A673 (cell line): Measurements from ENCODE around the gene CLSTN1. TPM values are rescaled to one million over a fixed set of nuclear protein-coding genes. Genes with fewer than 3 reads are reported as not detected.

Experiments
- BruUV-seq: library from RNA; stranded (reverse); fragments of 400-500 nt; replicated peaks from 2 replicates; lab custom pipeline; 2021; lab: Mats Ljungman, UMichigan
- CTCF ChIA-PET: fragments of 300-600 bp; sonication (Branson Sonifier 250); formaldehyde crosslinking; loops from one replicate; lab custom pipeline; 2022; ENCODE audit warnings: antibody characterized with exemption; lab: Charles Lee
- POLR2A ChIA-PET: fragments of 300-600 bp; sonication (Branson Sonifier 250); formaldehyde crosslinking; loops from one replicate; lab custom pipeline; 2022; ENCODE audit warnings: antibody characterized with exemption; ENCODE audit not compliant: low non-redundant PET; lab: Charles Lee
- DNase-seq: peaks from one replicate; pipeline ENCODE4 v3.0.0-alpha.2; 2015; ENCODE audit warnings: low spot score
- H3K27ac ChIP-seq: fragments of 200-600 bp; sonication (generic); 2 replicates; pipeline ENCODE4 v1.5.1; 2016; ENCODE audit warnings: mixed run types, low read depth, mild to moderate bottlenecking, mixed read lengths, antibody characterized with exemption, low read length; ENCODE audit not compliant: poor library complexity, severe bottlenecking
- H3K27me3 ChIP-seq: fragments of 200-600 bp; sonication (generic); replicated peaks from 2 replicates; pipeline ENCODE4 v1.6.1; 2017; ENCODE audit warnings: mixed run types, low read depth, mild to moderate bottlenecking, mixed read lengths, antibody characterized with exemption, low read length; ENCODE audit not compliant: insufficient read depth, poor library complexity
- H3K36me3 ChIP-seq: fragments of 200-600 bp; sonication (generic); 2 replicates; pipeline ENCODE4 v1.6.1; 2016; ENCODE audit warnings: mixed run types, mild to moderate bottlenecking, mixed read lengths, antibody characterized with exemption, low read length; ENCODE audit not compliant: insufficient read depth, poor library complexity, severe bottlenecking
- H3K4me1 ChIP-seq: fragments of 200-600 bp; sonication (generic); 2 replicates; pipeline ENCODE4 v1.6.1; 2017; ENCODE audit warnings: mixed run types, mild to moderate bottlenecking, mixed read lengths, antibody characterized with exemption, low read length; ENCODE audit not compliant: insufficient read depth, poor library complexity, severe bottlenecking
- H3K4me3 ChIP-seq: fragments of 200-600 bp; sonication (generic); 2 replicates; pipeline ENCODE4 v1.5.1; 2016; ENCODE audit warnings: low read depth, mixed run types, mild to moderate bottlenecking, mixed read lengths, low read length; ENCODE audit not compliant: poor library complexity, severe bottlenecking
- H3K9me3 ChIP-seq: fragments of 200-600 bp; sonication (generic); 2 replicates; pipeline ENCODE4 v1.6.1; 2016; ENCODE audit warnings: mixed run types, low read depth, mild to moderate bottlenecking, mixed read lengths, antibody characterized with exemption, low read length; ENCODE audit not compliant: poor library complexity, severe bottlenecking
- EZH2 ChIP-seq: fragments of 200-600 bp; sonication (generic); IDR thresholded peaks from 2 replicates; pipeline ENCODE4 v1.6.1; 2017; ENCODE audit warnings: borderline replicate concordance, low read depth, mild to moderate bottlenecking, mixed read lengths, antibody characterized with exemption, low read length; ENCODE audit not compliant: poor library complexity, severe bottlenecking
- intact Hi-C: fragments of 100-400 bp; cut with micrococcal nuclease; formaldehyde crosslinking; loops from one replicate; pipeline ENCODE4 v1.10.0; 2022; ENCODE audit not compliant: unreplicated experiment
- total RNA-seq: library from RNA; stranded (reverse); gene quantifications from 2 replicates; pipeline ENCODE4 v1.2.3, GENCODE V29; 2021
- TF ChIP-seq, protein P1 (sequence below): fragments of 300-800, 200-600 bp; sonication (generic); conservative IDR thresholded peaks from 2 replicates; pipeline ENCODE4 v1.5.1; 2017; ENCODE audit warnings: low read depth, mild to moderate bottlenecking, antibody characterized with exemption, low read length, moderate library complexity, mixed read lengths

Gene CLSTN1
- total RNA-seq, 1 experiment from 2014 or later, result 77.4 TPM

DNA sequence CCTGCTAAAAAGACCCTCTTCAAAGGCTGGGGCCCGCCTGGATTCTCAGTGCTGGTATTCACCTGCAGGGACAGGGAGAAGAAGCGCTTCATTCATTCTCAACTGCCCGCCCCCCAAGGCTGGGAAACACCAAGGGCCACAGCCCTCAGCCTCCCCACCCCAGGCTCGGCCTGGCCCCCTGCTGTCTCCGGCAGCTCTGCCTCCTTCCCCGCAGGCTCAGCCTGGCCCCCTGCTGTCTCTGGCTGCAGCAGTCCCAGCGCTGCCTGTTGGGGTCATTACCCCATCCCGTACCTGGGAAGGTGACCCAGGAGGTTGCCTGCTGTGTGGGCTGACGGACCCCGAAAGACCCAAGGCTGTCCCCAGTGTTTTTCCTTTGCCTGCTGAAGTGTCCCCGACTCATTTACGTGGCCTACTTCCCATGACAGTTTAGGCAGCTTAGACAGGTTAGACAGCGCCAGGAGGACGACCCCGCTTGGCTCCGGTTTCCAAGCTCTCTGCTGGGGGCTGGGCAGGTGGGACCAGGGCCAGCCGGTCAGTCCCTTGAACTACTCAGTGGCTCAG lies 22.9 kb upstream of the CLSTN1 start:
- intact Hi-C loops, result no loop called here
- Histone ChIP-seq H3K9me3 (no peaks in the 10 kb centered on the region), H3K27ac (no peak overlapping the region), H3K36me3 (no peaks in the 10 kb centered on the region), H3K27me3 (no peaks in the 10 kb centered on the region), H3K4me3 (no peak overlapping the region), H3K4me1 (peaks cover 28% of the 10 kb centered on the region)
- ChIA-PET CTCF (no interaction called here), POLR2A (no interaction called here)
- no peak for DNase-seq
- no TSS peak for BruUV-seq
- TF ChIP-seq EZH2, result no peak
- TF ChIP-seq, protein P1, sequence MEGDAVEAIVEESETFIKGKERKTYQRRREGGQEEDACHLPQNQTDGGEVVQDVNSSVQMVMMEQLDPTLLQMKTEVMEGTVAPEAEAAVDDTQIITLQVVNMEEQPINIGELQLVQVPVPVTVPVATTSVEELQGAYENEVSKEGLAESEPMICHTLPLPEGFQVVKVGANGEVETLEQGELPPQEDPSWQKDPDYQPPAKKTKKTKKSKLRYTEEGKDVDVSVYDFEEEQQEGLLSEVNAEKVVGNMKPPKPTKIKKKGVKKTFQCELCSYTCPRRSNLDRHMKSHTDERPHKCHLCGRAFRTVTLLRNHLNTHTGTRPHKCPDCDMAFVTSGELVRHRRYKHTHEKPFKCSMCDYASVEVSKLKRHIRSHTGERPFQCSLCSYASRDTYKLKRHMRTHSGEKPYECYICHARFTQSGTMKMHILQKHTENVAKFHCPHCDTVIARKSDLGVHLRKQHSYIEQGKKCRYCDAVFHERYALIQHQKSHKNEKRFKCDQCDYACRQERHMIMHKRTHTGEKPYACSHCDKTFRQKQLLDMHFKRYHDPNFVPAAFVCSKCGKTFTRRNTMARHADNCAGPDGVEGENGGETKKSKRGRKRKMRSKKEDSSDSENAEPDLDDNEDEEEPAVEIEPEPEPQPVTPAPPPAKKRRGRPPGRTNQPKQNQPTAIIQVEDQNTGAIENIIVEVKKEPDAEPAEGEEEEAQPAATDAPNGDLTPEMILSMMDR, result no peak

DNA sequence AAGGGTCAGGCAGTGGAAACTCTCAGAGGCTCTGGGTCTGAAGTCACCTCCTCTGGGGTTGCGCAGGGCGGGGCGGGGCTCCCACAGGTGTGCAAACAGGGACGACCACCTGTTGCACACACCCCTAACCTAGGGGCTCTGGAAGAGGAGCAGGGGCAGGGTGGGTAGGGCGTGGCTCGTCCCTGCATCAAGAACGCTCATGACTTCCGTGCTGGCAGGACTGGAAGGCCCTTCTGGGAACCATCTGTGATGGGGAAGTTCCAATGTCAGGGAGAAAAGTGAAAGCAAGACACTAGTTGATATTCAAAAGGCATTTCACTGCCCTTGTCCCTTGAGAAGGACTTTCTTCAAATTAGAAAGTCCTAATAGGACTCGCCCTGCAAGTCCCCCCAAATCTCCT lies 22.1 kb upstream of the CLSTN1 start:
- intact Hi-C loops, result no loop called here
- H3K36me3 ChIP-seq, result no peaks in the 10 kb centered on the region
- no peak overlapping the region for H3K4me3 ChIP-seq
- no peak for TF ChIP-seq EZH2
- TF ChIP-seq, protein P1, result no peak
- no TSS peak for BruUV-seq
- ChIA-PET POLR2A (no interaction called here), CTCF (no interaction called here)
- no peak overlapping the region for H3K27ac ChIP-seq
- peaks cover 29% of the 10 kb centered on the region for H3K4me1 ChIP-seq
- H3K9me3 ChIP-seq, result no peaks in the 10 kb centered on the region
- DNase-seq, result no peak
- H3K27me3 ChIP-seq, result no peaks in the 10 kb centered on the region

DNA sequence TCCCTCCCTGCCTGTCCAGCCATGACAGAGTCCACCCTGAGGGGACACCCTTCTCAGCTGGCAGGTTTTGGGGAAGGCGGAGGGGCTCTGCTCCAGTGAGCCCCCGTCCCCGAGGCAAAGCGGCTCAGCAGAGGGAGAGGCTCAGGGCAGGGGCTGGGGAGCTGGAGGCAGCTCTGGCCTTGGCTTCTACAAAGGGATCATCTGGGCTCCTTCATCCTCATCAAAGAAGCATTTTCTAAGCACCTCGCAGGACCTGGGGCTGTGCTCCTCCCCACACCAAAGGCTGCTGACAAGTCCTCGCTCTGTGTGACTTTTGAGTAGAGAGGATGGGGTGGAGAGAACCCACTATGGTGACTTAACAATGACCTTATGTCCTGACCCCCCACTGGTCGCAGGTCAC lies 21.0 kb upstream of the CLSTN1 start:
- H3K27me3 ChIP-seq, result no peaks in the 10 kb centered on the region
- intact Hi-C loops, result no loop called here
- no peak overlapping the region for H3K27ac ChIP-seq
- no peaks in the 10 kb centered on the region for H3K9me3 ChIP-seq
- DNase-seq, result no peak
- POLR2A ChIA-PET, result no interaction called here
- no TSS peak for BruUV-seq
- TF ChIP-seq, protein P1, result no peak
- no peak for TF ChIP-seq EZH2
- H3K4me3 ChIP-seq, result no peak overlapping the region
- H3K4me1 ChIP-seq, result peaks cover 32% of the 10 kb centered on the region
- CTCF ChIA-PET, result no interaction called here
- no peaks in the 10 kb centered on the region for H3K36me3 ChIP-seq
